ENCODE results near the gene SLC12A3.

GRCh38 chr16:56886826-56887225, 21.8 kb downstream of the SLC12A3 start:
- no peak for TF ChIP-seq CTCF (conservative IDR thresholded peaks at IDR 0.05)
- no peak for TF ChIP-seq ZFX (IDR thresholded peaks at IDR 0.05)

Data from C4-2B (cell line).